IMR-90 (cell line): Measurements from ENCODE around the gene REN. TPM values are rescaled to one million over a fixed set of nuclear protein-coding genes. Genes with fewer than 3 reads are reported as not detected.

ENCODE experiments used
- ATAC-seq: fragments of 200-7000 bp; cut with Tn5 transposase; 2 replicates; pipeline ENCODE4 v1.9.1; 2020; ENCODE audit warnings: low read depth, mild to moderate bottlenecking, moderate library complexity
- BruUV-seq: library from RNA; stranded (reverse); fragments of 400-500 nt; replicated peaks from 2 replicates; lab custom pipeline; 2021; lab: Mats Ljungman, UMichigan
- CTCF ChIA-PET: fragments of 300-600 bp; formaldehyde crosslinking; extraction: SDS; loops from one replicate; lab custom pipeline; 2021; ENCODE audit warnings: antibody characterized with exemption; lab: Yijun Ruan, JAX
- POLR2A ChIA-PET: fragments of 300-600 bp; sonication (Branson Sonifier 250); formaldehyde crosslinking; loops from one replicate; lab custom pipeline; 2022; ENCODE audit warnings: antibody characterized with exemption; ENCODE audit not compliant: unreplicated experiment; lab: Charles Lee
- DNase-seq: peaks from one replicate; pipeline ENCODE4 v3.0.0; 2013
- H2AFZ ChIP-seq: replicated peaks from 2 replicates; pipeline ENCODE3; 2013; ENCODE audit warnings: low read length, mild to moderate bottlenecking; ENCODE audit not compliant: poor library complexity
- H2AK5ac ChIP-seq: 2 replicates; pipeline ENCODE4 v1.6.1; 2013; ENCODE audit warnings: low read depth, low read length, inconsistent platforms
- H2AK9ac ChIP-seq: replicated peaks from 2 replicates; pipeline ENCODE3; 2013; ENCODE audit warnings: mild to moderate bottlenecking, low read depth, low read length, moderate library complexity; ENCODE audit not compliant: poor library complexity
- H2BK120ac ChIP-seq: 2 replicates; pipeline ENCODE4 v1.6.1; 2013; ENCODE audit warnings: low read depth, low read length, inconsistent platforms
- H2BK15ac ChIP-seq: 3 replicates; pipeline ENCODE4 v1.6.1; 2013; ENCODE audit warnings: low read depth, low read length, inconsistent platforms
- H2BK20ac ChIP-seq: 2 replicates; pipeline ENCODE4 v1.6.1; 2013; ENCODE audit warnings: low read depth, mild to moderate bottlenecking, inconsistent platforms, low read length, moderate library complexity
- H2BK5ac ChIP-seq: 2 replicates; pipeline ENCODE4 v1.6.1; 2013; ENCODE audit warnings: mild to moderate bottlenecking, low read depth, low read length, inconsistent platforms; ENCODE audit not compliant: poor library complexity, severe bottlenecking
- H3K14ac ChIP-seq: replicated peaks from 2 replicates; pipeline ENCODE4 v1.6.1; 2013; ENCODE audit warnings: low read depth, low read length, inconsistent platforms
- H3K18ac ChIP-seq: 2 replicates; pipeline ENCODE4 v1.6.1; 2013; ENCODE audit warnings: low read depth, low read length, control low read depth
- H3K23ac ChIP-seq: 2 replicates; pipeline ENCODE4 v1.6.1; 2013; ENCODE audit warnings: low read depth, low read length, inconsistent platforms
- H3K27ac ChIP-seq: 2 replicates; pipeline ENCODE4 v1.5.1; 2013; ENCODE audit warnings: mild to moderate bottlenecking, control low read depth, low read length; ENCODE audit not compliant: insufficient read depth
- H3K27me3 ChIP-seq: 2 replicates; pipeline ENCODE4 v1.6.1; 2013; ENCODE audit warnings: low read length; ENCODE audit not compliant: control insufficient read depth, insufficient read depth
- H3K36me3 ChIP-seq: 2 replicates; pipeline ENCODE4 v1.6.1; 2013; ENCODE audit warnings: low read length, mixed read lengths; ENCODE audit not compliant: control insufficient read depth, insufficient read depth
- H3K4ac ChIP-seq: 2 replicates; pipeline ENCODE4 v1.6.1; 2013; ENCODE audit warnings: low read depth, low read length, inconsistent platforms
- H3K4me1 ChIP-seq: 2 replicates; pipeline ENCODE4 v1.6.1; 2013; ENCODE audit warnings: low read length, mixed read lengths; ENCODE audit not compliant: control insufficient read depth, insufficient read depth
- H3K4me2 ChIP-seq: 2 replicates; pipeline ENCODE4 v1.6.1; 2013; ENCODE audit warnings: low read depth, mild to moderate bottlenecking, control low read depth, low read length, moderate library complexity
- H3K4me3 ChIP-seq: 2 replicates; pipeline ENCODE4 v1.5.1; 2013; ENCODE audit warnings: low read depth, mild to moderate bottlenecking, control low read depth, low read length, moderate library complexity; ENCODE audit not compliant: insufficient read depth
- H3K56ac ChIP-seq: 2 replicates; pipeline ENCODE4 v1.6.1; 2013; ENCODE audit warnings: low read length, inconsistent platforms; ENCODE audit not compliant: insufficient read depth; ENCODE audit errors: extremely low read depth
- H3K79me1 ChIP-seq, 2 experiments: 2 replicates each; pipeline ENCODE4 v1.6.1; 2013; ENCODE audit warnings: low read length in 2 of 2, inconsistent platforms in 1 of 2, low read depth in 1 of 2
- H3K9ac ChIP-seq: 2 replicates; pipeline ENCODE4 v1.6.1; 2013; ENCODE audit warnings: low read depth, low read length, control low read depth
- H3K9me1 ChIP-seq: 2 replicates; pipeline ENCODE4 v1.6.1; 2013; ENCODE audit warnings: low read length, inconsistent platforms; ENCODE audit not compliant: insufficient read depth
- H3K9me3 ChIP-seq: 2 replicates; pipeline ENCODE4 v1.6.1; 2013; ENCODE audit warnings: low read length; ENCODE audit not compliant: control insufficient read depth, insufficient read depth
- H4K20me1 ChIP-seq: 2 replicates; pipeline ENCODE4 v1.6.1; 2013; ENCODE audit warnings: low read length, inconsistent platforms; ENCODE audit not compliant: insufficient read depth
- H4K5ac ChIP-seq: 2 replicates; pipeline ENCODE4 v1.6.1; 2013; ENCODE audit warnings: mild to moderate bottlenecking, low read depth, low read length, control low read depth
- H4K8ac ChIP-seq, 2 experiments: 2 replicates each; pipeline ENCODE4 v1.6.1; 2013; ENCODE audit warnings: low read depth in 2 of 2, low read length in 2 of 2, control low read depth in 1 of 2, inconsistent platforms in 1 of 2
- H4K91ac ChIP-seq: 2 replicates; pipeline ENCODE4 v1.6.1; 2013; ENCODE audit warnings: low read depth, low read length, inconsistent platforms; ENCODE audit not compliant: insufficient read depth
- BHLHE40 ChIP-seq: fragments of 150-350 bp; IDR thresholded peaks from 2 replicates; pipeline ENCODE4 v1.6.1; 2016; ENCODE audit warnings: mild to moderate bottlenecking, low read depth, low read length
- CEBPB ChIP-seq: IDR thresholded peaks from 2 replicates; pipeline ENCODE4 v1.6.1; 2012; ENCODE audit warnings: low read depth, low read length, improper control_type of control experiment
- FOS ChIP-seq: fragments of 150-350 bp; IDR thresholded peaks from 2 replicates; pipeline ENCODE4 v1.6.1; 2016; ENCODE audit warnings: low read depth, low read length
- MAFK ChIP-seq: IDR thresholded peaks from 2 replicates; pipeline ENCODE4 v1.6.1; 2012; ENCODE audit warnings: low read depth, low read length, improper control_type of control experiment
- MXI1 ChIP-seq: IDR thresholded peaks from 2 replicates; pipeline ENCODE4 v1.6.1; 2012; ENCODE audit warnings: low read depth, mild to moderate bottlenecking, low read length, moderate library complexity, borderline replicate concordance
- NFE2L2 ChIP-seq: fragments of 150-350 bp; IDR thresholded peaks from 2 replicates; pipeline ENCODE4 v1.6.1; 2016; ENCODE audit warnings: low read depth, mild to moderate bottlenecking, low read length
- POLR2A ChIP-seq: IDR thresholded peaks from 2 replicates; pipeline ENCODE4 v1.6.1; 2012; ENCODE audit warnings: mild to moderate bottlenecking, low read depth, low read length
- RCOR1 ChIP-seq: IDR thresholded peaks from 2 replicates; pipeline ENCODE4 v1.6.1; 2012; ENCODE audit warnings: mild to moderate bottlenecking, low read length, improper control_type of control experiment; ENCODE audit not compliant: insufficient replicate concordance
- RFX5 ChIP-seq: IDR thresholded peaks from 2 replicates; pipeline ENCODE4 v1.8.0; 2012; ENCODE audit warnings: low read depth, mild to moderate bottlenecking, low read length, moderate library complexity
- SMC3 ChIP-seq: fragments of 150-350 bp; IDR thresholded peaks from 2 replicates; pipeline ENCODE4 v1.6.1; 2016; ENCODE audit warnings: low read depth, mild to moderate bottlenecking, antibody characterized with exemption, low read length, moderate library complexity
- WGBS, 2 experiments: methylation state at CpG; one replicate each; pipeline versions ENCODE4 v1.1.5 to v1.1.7; 2013; ENCODE audit warnings: missing lambda C conversion rate in 2 of 2; ENCODE audit not compliant: insufficient read length in 1 of 2; ENCODE audit errors: extremely low coverage in 2 of 2; 5-methylcytosine and 5-hydroxymethylcytosine counted together
- dilution Hi-C: fragments of 300-500 bp; cut with HindIII; formaldehyde crosslinking; loops from one replicate; pipeline ENCODE4 v1.14.3; 2018; ENCODE audit warnings: low sequenced_read_pairs; ENCODE audit not compliant: unreplicated experiment
- in situ Hi-C: fragments of 300-500 bp; cut with MboI; formaldehyde crosslinking; loops from 3 replicates; pipeline ENCODE4 v1.14.3; 2019; ENCODE audit warnings: low sequenced_read_pairs, inconsistent platforms, mixed read lengths
- intact Hi-C: fragments of 100-400 bp; cut with micrococcal nuclease; formaldehyde crosslinking; loops from 2 replicates; pipeline ENCODE4 v1.10.0; 2022
- polyA plus RNA-seq, 3 experiments: library from polyadenylated mRNA; depleted of rRNA; stranded (reverse); fragments of >200 nt; gene quantifications; 2 replicates each; pipeline ENCODE4 v1.2.3, GENCODE V29; 2012; ENCODE audit warnings: low replicate concordance in 1 of 3
- total RNA-seq: library from RNA; depleted of rRNA; stranded (reverse); fragments of >200 nt; gene quantifications from 2 replicates; pipeline ENCODE4 v1.2.3, GENCODE V29; 2012
- TF ChIP-seq, protein P1 (sequence below): conservative IDR thresholded peaks from 2 replicates; pipeline ENCODE4 v1.5.1; 2012; ENCODE audit warnings: mild to moderate bottlenecking, low read depth, low read length, improper control_type of control experiment

Gene REN
- total and polyA plus RNA-seq, 2 of the 4 experiments (the other 2 are of a cell fraction), result 0.54 to 1.2 TPM

DNA sequence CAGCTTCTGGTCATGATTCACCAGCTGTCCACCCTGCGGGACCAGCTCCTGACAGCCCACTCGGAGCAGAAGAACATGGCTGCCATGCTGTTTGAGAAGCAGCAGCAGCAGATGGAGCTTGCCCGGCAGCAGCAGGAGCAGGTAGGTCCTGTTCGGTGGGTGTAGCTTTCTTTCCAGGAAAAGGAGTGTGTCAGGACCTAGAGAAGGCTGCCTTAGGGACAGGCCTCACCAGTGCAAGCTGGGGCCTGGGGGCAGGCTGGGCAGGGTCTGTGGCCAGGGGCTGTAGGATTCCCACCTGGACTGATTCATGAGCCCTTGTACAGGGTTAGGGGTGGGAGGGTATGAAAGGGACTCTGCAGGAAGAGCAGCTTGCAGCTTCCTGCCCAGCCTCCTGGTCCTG, 49.6 kb downstream of the REN start:
- CTCF ChIA-PET, result interaction anchor here (1.3 kb wide), 1 partner anchor 246 kb away, joined by 5 read pairs; no protein-coding TSS in a partner anchor

More for the DNA sequence above, 49.6 kb downstream of the REN start:
- Histone ChIP-seq H2BK20ac (no peak overlapping the region), H3K4me3 (no peak overlapping the region), H3K23ac (no peak overlapping the region), H3K18ac (no peak overlapping the region), H3K14ac (no peak overlapping the region), H4K91ac (no peak overlapping the region), H2AK5ac (no peak overlapping the region), H4K8ac (no peak overlapping the region), H3K4ac (no peak overlapping the region), H3K4me1 (peaks cover 8% of the 10 kb centered on the region; the same call in 1 of the 2 replicates), H2BK120ac (no peak overlapping the region), H2AK9ac (no peak overlapping the region), H3K9ac (no peak overlapping the region), H3K56ac (no peak overlapping the region), H2AFZ (no peak overlapping the region), H3K9me1 (peaks cover 4% of the 10 kb centered on the region; the same call in 1 of the 2 replicates), H4K5ac (no peak overlapping the region), H3K27me3 (no peaks in the 10 kb centered on the region), H2BK5ac (no peak overlapping the region), H2BK15ac (no peak overlapping the region), H3K36me3 (peaks cover 5% of the 10 kb centered on the region), H3K4me2 (no peak overlapping the region), H3K9me3 (no peaks in the 10 kb centered on the region), H3K27ac (no peak overlapping the region), H4K20me1 (no peaks in the 10 kb centered on the region; the same call in 1 of the 2 replicates), H3K79me1 (no peaks in the 10 kb centered on the region)
- BruUV-seq, result no TSS peak
- intact Hi-C loops (no loop called here), dilution Hi-C loops (no loop called here), in situ Hi-C loops (no loop called here)
- TF ChIP-seq FOS (no peak), RCOR1 (no peak), SMC3 (no peak), NFE2L2 (no peak), RFX5 (no peak), MXI1 (no peak), BHLHE40 (no peak), POLR2A (no peak), CEBPB (no peak), MAFK (no peak)
- TF ChIP-seq, protein P1, sequence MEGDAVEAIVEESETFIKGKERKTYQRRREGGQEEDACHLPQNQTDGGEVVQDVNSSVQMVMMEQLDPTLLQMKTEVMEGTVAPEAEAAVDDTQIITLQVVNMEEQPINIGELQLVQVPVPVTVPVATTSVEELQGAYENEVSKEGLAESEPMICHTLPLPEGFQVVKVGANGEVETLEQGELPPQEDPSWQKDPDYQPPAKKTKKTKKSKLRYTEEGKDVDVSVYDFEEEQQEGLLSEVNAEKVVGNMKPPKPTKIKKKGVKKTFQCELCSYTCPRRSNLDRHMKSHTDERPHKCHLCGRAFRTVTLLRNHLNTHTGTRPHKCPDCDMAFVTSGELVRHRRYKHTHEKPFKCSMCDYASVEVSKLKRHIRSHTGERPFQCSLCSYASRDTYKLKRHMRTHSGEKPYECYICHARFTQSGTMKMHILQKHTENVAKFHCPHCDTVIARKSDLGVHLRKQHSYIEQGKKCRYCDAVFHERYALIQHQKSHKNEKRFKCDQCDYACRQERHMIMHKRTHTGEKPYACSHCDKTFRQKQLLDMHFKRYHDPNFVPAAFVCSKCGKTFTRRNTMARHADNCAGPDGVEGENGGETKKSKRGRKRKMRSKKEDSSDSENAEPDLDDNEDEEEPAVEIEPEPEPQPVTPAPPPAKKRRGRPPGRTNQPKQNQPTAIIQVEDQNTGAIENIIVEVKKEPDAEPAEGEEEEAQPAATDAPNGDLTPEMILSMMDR, result no peak
- WGBS, 2 experiments, result 87% methylated on average over 3 of the region's 4 CpGs; no CpG with 5 or more reads in 1 of the 2 experiments
- ATAC-seq (no peak), DNase-seq (no peak)
- POLR2A ChIA-PET, result no interaction called here
